T-helper 9 cell (primary cell): Measurements from ENCODE around the gene PPFIA1.
"Not testable (repeated sequence)": the region's sequence is repeated elsewhere in the genome, so short reads cannot be mapped to it uniquely, and the experiment has no call there.

Source experiments
- DNase-seq: peaks from one replicate; pipeline ENCODE4 v3.0.0-alpha.2; 2020

PPFIA1 gene

GRCh38 chr11:70398834-70399680 lies 128.6 kb downstream of the PPFIA1 start:
- no peak for DNase-seq

GRCh38 chr11:70399681-70400112 lies 129.2 kb downstream of the PPFIA1 start:
- DNase-seq, result no peak

DNA sequence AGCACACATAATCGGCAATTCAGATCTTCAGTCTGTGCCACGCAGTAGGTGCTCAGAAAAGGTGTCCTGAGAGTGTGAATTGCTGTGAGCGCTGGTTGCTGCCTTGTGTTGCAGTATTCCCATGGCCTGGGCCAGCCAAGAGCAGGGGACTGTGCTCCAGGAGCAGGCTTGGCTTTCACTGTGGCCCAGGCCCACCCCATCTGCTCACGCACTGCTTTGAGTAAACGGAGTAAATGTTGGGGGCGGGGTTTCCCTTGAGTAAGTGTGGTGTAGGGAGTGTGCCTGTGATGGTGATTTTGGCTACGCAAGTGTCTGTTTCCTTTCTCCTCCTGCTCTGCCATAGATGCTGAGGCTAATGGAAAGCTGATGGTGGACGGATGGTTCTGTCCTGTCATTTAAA lies 130.2 kb downstream of the PPFIA1 start:
- DNase-seq, result no peak

- DNase-seq, result no peak
These were observed 131.5 kb downstream of the PPFIA1 start for GRCh38 chr11:70402016-70402415.

DNA sequence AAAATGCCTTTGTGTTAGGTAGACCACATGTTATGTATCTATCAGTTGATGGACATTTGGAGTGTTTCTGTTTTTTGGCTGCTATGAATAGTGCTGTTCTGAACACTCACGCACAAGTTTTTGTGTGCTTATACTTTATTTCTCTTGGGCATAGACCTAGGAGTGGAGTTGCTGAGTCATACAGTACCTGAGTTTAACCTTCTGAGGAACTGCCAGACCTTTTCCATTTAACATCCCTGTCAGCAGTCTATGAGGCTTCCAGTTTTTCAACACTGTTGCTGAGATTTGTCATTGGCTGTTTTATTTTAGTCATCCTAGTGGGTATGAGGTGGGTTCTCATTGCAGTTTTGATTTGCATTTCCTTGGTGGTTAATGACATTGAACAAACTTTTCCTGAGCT lies 132.2 kb downstream of the PPFIA1 start:
- no peak for DNase-seq

GRCh38 chr11:70404244-70404643 lies 133.8 kb downstream of the PPFIA1 start:
- no peak for DNase-seq

- DNase-seq, result no peak
These were observed 135.3 kb downstream of the PPFIA1 start for GRCh38 chr11:70405679-70406395.

- DNase-seq, result no peak
These were observed 136.6 kb downstream of the PPFIA1 start for GRCh38 chr11:70407121-70407520.

DNA sequence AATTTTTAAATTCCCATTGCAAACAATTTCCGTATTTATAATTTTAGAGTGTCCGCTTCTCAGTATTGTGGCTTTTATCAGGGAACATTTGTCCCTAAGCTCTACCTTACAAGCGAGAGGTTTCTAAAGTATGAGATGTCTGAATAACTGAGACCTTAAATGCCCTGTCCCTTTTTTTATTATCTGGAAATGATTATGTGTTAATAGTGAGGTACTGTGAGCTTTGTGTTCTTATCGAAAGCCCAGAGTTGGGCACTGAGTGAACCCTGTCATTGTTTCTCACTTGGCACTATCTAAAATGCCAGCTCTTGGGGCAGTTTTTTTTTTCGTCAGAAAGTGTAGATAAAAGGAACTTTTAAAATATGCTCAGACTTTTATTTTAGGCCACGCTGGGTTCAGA lies 137.3 kb downstream of the PPFIA1 start:
- no peak for DNase-seq

- DNase-seq, result not testable (repeated sequence)
These were observed 137.8 kb downstream of the PPFIA1 start for GRCh38 chr11:70408326-70408725.

DNA sequence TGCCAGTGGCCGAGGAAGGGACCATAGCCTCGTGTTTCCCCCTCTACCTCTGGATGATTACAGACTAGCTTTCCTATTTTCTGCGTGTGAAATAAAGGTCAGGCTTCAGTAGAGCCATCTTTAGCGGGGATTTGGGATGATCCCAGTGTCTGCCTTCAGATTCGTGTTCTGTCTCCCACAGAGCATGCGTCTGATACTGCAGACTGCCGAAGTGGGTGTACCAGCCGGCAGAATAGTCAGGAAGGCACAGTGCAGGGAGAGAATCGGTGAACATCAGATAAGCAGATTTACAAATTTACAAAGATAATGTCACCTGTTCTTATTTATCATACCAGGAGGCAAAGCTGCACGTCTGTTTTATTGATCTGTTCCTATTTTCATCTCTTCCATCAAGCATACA lies 138.9 kb downstream of the PPFIA1 start:
- no peak for DNase-seq

DNA sequence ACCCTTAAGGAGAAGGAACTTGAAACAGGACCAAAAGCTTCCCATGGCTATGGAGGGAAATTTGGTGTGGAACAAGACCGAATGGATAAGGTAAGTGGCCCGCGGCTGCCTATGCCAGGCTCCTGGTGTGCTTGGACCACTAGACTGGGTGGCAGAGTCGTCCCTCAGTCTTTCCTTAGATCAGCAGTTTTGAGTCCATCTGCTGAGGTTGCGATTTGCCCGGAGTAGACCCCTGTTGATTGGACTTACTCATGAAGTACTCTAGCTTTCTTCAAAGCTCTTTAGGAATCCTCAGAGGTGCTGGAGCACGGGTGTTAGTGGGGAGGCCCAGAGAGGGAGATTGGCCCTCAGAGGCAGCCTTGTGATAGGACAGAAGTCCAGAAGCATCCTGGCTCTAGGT lies 139.4 kb downstream of the PPFIA1 start:
- no peak for DNase-seq

- DNase-seq, result no peak
These were observed 140.1 kb downstream of the PPFIA1 start for GRCh38 chr11:70410276-70411205.

- DNase-seq, result no peak
These were observed 141.4 kb downstream of the PPFIA1 start for GRCh38 chr11:70411713-70412452.

DNA sequence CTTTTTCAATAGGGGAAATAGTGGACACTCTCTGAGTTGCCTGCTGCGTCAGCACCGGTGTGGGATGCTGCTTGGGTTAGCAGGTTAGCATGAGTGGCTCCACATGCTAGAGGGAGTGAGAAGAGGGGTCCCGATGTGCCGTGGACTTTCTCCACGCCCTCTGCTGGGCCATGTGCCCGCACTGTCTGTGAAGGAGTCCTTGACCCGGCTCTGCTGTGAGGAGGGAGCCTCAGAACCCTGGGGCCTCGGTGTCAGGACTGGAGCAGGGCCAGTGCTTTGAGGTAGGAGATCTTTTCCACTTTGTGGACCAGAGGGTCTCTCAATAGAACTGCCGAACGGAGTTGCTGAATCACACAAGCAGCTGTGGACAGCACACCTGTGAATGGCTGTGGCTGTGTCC lies 142.7 kb downstream of the PPFIA1 start:
- DNase-seq, result no peak

GRCh38 chr11:70414341-70415100 lies 144.0 kb downstream of the PPFIA1 start:
- no peak for DNase-seq

GRCh38 chr11:70415191-70415590 lies 144.7 kb downstream of the PPFIA1 start:
- no peak for DNase-seq

GRCh38 chr11:70415642-70416395 lies 145.3 kb downstream of the PPFIA1 start:
- DNase-seq, result no peak

GRCh38 chr11:70416881-70417280 lies 146.4 kb downstream of the PPFIA1 start:
- DNase-seq, result no peak

GRCh38 chr11:70418130-70418529 lies 147.6 kb downstream of the PPFIA1 start:
- DNase-seq, result no peak
